Articular chondrocyte of knee joint (primary cell): ENCODE data around the gene NLRC3. TPM values are rescaled to one million over a fixed set of nuclear protein-coding genes. Genes with fewer than 3 reads are reported as not detected.

ENCODE experiments used
- total RNA-seq: library from RNA; depleted of rRNA; stranded (reverse); fragments of >200 nt; gene quantifications from 2 replicates; pipeline ENCODE4 v1.2.3, GENCODE V29; 2012

Gene NLRC3, protein sequence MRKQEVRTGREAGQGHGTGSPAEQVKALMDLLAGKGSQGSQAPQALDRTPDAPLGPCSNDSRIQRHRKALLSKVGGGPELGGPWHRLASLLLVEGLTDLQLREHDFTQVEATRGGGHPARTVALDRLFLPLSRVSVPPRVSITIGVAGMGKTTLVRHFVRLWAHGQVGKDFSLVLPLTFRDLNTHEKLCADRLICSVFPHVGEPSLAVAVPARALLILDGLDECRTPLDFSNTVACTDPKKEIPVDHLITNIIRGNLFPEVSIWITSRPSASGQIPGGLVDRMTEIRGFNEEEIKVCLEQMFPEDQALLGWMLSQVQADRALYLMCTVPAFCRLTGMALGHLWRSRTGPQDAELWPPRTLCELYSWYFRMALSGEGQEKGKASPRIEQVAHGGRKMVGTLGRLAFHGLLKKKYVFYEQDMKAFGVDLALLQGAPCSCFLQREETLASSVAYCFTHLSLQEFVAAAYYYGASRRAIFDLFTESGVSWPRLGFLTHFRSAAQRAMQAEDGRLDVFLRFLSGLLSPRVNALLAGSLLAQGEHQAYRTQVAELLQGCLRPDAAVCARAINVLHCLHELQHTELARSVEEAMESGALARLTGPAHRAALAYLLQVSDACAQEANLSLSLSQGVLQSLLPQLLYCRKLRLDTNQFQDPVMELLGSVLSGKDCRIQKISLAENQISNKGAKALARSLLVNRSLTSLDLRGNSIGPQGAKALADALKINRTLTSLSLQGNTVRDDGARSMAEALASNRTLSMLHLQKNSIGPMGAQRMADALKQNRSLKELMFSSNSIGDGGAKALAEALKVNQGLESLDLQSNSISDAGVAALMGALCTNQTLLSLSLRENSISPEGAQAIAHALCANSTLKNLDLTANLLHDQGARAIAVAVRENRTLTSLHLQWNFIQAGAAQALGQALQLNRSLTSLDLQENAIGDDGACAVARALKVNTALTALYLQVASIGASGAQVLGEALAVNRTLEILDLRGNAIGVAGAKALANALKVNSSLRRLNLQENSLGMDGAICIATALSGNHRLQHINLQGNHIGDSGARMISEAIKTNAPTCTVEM
- total RNA-seq: 0.11 TPM in 1 of 2 replicates, not detected in the other

DNA sequence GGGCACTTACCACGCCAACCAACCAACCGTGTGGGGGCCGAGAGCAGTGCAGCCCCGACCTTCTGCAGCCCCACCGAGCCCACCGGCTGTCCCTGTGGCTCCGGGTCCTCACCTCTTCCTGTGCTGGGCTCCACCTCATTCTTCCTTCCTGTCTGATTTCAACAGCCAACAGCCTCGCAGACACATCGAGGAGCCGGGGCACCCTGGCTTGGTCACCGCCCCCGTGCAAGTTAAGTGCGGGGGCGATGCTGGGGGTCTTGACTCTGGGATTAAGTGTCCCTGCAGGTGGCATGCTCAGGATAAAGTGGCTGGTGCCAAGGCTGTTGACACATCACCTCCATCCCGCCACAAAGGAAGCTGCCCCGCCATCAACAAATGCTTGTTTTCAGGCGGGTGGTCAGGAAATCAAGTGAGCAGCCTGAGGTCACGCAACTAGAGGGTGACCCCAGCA is at the start of gene NLRC3:
Gene NLRC3, minus strand, starts transcription at position 102 of the 451 bp plus-strand sequence. CDS start 12,367 bp downstream, outside the sequence.

DNA sequence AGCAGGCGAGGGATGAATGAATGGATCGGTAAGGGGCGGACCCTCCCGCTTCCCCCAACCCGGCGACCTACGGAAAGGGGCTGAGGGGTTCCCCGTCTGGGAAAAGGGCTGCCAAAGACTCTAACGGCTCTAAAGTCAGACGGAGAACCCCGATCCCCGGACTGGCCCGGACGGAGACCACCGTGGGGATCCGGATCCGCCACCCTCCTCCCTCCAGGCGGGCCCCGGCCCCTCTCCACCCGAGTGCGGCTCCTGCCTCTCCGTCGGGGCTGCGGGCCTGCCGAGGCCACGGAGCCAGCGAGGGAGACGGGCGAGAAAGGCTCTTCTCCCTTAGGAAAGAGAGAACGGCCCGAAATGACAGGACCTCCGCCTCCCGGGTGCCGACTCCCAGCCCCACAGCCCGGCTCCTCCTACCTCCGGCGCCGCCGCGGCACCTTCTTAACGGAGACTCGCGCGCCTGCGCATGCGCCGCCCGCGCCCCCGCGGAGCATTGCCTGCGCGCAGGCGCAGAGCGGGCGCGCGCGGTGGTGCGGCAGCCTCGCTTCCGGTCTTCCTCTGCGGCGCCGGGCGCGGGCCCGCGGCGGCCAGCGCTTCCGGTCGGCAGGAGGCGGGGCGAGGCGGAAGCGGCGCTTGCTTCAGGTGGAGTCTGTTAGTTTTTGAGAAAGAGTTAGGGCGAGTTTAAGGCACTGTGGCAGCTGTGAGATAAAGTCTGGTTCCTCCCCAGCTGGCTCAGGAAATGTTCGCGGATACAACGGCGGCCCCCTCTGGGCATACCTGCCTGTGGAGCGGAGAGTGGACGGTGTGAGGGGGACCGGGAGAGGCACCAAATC is 34.2 kb upstream of the NLRC3 start, which contains the start of gene SLX4:
Gene SLX4, minus strand, starts transcription at position 461 of the 830 bp plus-strand sequence. CDS start 2,642 bp downstream, outside the sequence.

DNA sequence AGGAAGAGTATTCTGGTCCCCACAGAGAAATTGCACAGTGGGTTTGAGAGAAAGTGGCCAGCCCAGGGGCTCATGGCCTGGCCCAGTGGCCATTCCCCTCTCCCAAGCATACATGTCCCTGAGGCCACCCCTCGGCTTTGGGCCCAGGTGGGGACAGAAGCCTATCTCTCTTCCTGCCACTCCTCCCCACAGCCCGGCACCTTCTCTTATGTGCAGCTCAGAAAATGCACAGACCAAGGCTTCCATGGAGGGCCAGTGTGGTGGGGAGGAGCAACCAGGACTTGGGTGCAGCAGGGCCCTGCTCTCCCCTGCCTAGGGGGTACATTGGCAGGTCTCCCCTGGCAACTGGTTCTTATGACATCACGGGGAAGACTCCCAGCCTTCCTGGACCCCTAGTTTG is 82.0 kb downstream of the NLRC3 start, which contains the start of gene C16orf90:
Gene C16orf90, minus strand, starts transcription at position 314 of the 400 bp plus-strand sequence. Its CDS starts 68 bp downstream, at position 246.

Other genes with a start within 250 kb of the NLRC3 start
- gene OR2C1, start 221.5 kb downstream of the NLRC3 start, total RNA-seq: 0.11 TPM in 1 of 2 replicates, not detected in the other
- gene ZSCAN32, start 176.4 kb downstream of the NLRC3 start, total RNA-seq: 10.4 and 12.7 TPM in 2 replicates
- gene ZNF174, start 176.2 kb downstream of the NLRC3 start, total RNA-seq: 8.4 and 9.3 TPM in 2 replicates
- 3.1 and 3.8 TPM in 2 replicates for gene ZNF597, start 133.9 kb downstream of the NLRC3 start, total RNA-seq
- 18.6 and 19.1 TPM in 2 replicates for gene NAA60, start 133.7 kb downstream of the NLRC3 start, total RNA-seq
- gene C16orf90, start 81.9 kb downstream of the NLRC3 start, total RNA-seq: not detected in 2 replicates
- 25.3 and 34.4 TPM in 2 replicates for gene CLUAP1, start 76.4 kb downstream of the NLRC3 start, total RNA-seq
- gene SLX4, start 34.2 kb upstream of the NLRC3 start, total RNA-seq: 5.5 and 6.1 TPM in 2 replicates
- gene DNASE1, start 77.3 kb upstream of the NLRC3 start, total RNA-seq: 15.5 and 17.4 TPM in 2 replicates
- gene TRAP1, start 140.1 kb upstream of the NLRC3 start, total RNA-seq: 44.1 and 51.0 TPM in 2 replicates